Measurements from ENCODE around the gene ADCY5.

The ADCY5 gene

DNA sequence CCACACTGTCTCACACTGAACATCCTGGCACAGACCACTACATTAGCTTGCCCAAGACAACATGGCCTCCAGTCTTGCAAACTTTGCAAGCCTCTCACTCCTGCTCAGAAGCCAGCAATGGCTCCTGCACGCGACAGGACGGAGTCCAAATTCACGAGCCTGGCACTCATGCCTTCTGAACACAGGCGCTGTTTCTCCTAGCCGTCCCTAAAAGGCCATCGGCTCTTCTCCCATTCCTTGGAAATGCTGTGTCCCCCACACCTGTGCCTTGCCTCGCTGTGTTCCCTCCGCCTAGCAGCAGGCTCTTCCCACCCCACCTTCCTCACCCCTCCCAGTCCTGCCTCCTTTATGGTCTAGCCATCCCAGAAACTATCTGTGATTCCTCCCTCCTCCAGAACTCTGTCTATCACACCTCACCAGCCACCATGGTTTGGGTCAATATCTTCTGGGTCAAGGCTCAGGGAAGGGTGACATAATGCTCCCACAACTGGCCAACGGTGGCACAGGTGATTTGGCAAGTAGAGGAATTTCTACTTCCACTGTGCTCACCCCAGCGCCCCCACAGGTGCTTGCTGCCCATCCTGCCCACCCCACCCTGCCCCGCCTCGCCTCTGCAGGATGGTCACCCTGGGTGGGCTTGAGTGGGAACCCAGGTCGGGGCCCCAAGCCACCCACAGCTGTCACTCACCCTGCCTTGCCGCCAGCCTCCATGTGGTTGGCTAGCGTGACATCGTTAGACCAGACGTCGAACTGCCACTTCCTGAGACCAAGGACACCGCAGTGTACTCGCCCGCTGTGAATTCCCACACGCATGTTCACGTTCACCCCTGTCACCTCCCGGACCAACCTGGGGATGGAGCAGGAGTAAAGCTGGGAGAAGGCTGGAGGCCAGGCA is 120.7 kb downstream of the ADCY5 start (continued):
- TF ChIP-seq, protein P1, sequence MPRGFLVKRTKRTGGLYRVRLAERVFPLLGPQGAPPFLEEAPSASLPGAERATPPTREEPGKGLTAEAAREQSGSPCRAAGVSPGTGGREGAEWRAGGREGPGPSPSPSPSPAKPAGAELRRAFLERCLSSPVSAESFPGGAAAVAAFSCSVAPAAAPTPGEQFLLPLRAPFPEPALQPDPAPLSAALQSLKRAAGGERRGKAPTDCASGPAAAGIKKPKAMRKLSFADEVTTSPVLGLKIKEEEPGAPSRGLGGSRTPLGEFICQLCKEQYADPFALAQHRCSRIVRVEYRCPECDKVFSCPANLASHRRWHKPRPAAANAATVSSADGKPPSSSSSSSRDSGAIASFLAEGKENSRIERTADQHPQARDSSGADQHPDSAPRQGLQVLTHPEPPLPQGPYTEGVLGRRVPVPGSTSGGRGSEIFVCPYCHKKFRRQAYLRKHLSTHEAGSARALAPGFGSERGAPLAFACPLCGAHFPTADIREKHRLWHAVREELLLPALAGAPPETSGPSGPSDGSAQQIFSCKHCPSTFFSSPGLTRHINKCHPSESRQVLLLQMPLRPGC (tag by site-specific recombination; IDR thresholded peaks at IDR 0.05), result no peak
- TF ChIP-seq ZNF571 (tag by site-specific recombination; IDR thresholded peaks at IDR 0.05) (no peak), ZNF548 (tag by site-specific recombination; IDR thresholded peaks at IDR 0.05) (no peak), ZFHX2 (tag by site-specific recombination; conservative IDR thresholded peaks at IDR 0.05) (no peak)

DNA sequence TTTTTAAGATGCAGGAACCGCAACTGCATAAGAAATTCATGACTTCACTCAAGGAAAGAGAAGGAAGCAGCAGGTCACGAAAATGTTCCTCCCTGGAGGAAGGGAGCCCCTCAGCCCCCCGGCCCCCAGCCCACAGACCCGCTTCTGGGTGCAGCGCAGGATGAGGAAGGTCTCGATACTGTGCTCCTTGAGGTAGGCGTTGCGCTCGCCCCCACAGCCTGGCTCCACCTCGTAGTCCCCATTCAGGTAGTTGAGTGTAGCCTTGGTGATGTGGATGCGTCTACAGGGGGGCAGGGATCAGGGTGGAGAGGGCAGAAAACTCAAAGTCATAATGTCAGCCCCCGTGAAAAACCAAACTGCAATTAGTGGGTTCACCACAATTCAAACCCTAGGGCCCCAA is 121.4 kb downstream of the ADCY5 start:
- no peak for TF ChIP-seq ZNF555 (tag by site-specific recombination; conservative IDR thresholded peaks at IDR 0.05)
- no peak for TF ChIP-seq GLI2 (tag by site-specific recombination; IDR thresholded peaks at IDR 0.05; ENCODE audit: borderline replicate concordance, low read depth)
- TF ChIP-seq, protein P2, sequence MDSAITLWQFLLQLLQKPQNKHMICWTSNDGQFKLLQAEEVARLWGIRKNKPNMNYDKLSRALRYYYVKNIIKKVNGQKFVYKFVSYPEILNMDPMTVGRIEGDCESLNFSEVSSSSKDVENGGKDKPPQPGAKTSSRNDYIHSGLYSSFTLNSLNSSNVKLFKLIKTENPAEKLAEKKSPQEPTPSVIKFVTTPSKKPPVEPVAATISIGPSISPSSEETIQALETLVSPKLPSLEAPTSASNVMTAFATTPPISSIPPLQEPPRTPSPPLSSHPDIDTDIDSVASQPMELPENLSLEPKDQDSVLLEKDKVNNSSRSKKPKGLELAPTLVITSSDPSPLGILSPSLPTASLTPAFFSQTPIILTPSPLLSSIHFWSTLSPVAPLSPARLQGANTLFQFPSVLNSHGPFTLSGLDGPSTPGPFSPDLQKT (IDR thresholded peaks at IDR 0.05; ENCODE audit: borderline replicate concordance, low read depth, low read length), result no peak
- TF ChIP-seq, protein P3, sequence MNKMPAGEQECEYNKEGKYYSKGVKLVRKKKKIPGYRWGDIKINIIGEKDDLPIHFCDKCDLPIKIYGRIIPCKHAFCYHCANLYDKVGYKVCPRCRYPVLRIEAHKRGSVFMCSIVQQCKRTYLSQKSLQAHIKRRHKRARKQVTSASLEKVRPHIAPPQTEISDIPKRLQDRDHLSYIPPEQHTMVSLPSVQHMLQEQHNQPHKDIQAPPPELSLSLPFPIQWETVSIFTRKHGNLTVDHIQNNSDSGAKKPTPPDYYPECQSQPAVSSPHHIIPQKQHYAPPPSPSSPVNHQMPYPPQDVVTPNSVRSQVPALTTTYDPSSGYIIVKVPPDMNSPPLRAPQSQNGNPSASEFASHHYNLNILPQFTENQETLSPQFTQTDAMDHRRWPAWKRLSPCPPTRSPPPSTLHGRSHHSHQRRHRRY (tag by site-specific recombination; IDR thresholded peaks at IDR 0.05), result no peak
- no peak for TF ChIP-seq KLF1 (tag by site-specific recombination; IDR thresholded peaks at IDR 0.05)
- TF ChIP-seq, protein P4, sequence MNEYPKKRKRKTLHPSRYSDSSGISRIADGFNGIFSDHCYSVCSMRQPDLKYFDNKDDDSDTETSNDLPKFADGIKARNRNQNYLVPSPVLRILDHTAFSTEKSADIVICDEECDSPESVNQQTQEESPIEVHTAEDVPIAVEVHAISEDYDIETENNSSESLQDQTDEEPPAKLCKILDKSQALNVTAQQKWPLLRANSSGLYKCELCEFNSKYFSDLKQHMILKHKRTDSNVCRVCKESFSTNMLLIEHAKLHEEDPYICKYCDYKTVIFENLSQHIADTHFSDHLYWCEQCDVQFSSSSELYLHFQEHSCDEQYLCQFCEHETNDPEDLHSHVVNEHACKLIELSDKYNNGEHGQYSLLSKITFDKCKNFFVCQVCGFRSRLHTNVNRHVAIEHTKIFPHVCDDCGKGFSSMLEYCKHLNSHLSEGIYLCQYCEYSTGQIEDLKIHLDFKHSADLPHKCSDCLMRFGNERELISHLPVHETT (tag by site-specific recombination; IDR thresholded peaks at IDR 0.05), result no peak
- no peak for TF ChIP-seq HOXD13 (CRISPR knock-in tag; IDR thresholded peaks at IDR 0.05; ENCODE audit: borderline replicate concordance)
- TF ChIP-seq, protein P5, sequence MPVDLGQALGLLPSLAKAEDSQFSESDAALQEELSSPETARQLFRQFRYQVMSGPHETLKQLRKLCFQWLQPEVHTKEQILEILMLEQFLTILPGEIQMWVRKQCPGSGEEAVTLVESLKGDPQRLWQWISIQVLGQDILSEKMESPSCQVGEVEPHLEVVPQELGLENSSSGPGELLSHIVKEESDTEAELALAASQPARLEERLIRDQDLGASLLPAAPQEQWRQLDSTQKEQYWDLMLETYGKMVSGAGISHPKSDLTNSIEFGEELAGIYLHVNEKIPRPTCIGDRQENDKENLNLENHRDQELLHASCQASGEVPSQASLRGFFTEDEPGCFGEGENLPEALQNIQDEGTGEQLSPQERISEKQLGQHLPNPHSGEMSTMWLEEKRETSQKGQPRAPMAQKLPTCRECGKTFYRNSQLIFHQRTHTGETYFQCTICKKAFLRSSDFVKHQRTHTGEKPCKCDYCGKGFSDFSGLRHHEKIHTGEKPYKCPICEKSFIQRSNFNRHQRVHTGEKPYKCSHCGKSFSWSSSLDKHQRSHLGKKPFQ (tag by site-specific recombination; IDR thresholded peaks at IDR 0.05), result no peak
- TF ChIP-seq ZNF354C (tag by site-specific recombination; IDR thresholded peaks at IDR 0.05; ENCODE audit: borderline replicate concordance, low read depth), result no peak
- TF ChIP-seq ZNF677 (tag by site-specific recombination; IDR thresholded peaks at IDR 0.05), result no peak
- TF ChIP-seq ZNF785 (tag by site-specific recombination; IDR thresholded peaks at IDR 0.05), result no peak
- no peak for TF ChIP-seq MEIS1 (CRISPR knock-in tag; IDR thresholded peaks at IDR 0.05; ENCODE audit: borderline replicate concordance)
- TF ChIP-seq ZNF114 (tag by site-specific recombination; IDR thresholded peaks at IDR 0.05), result no peak
- TF ChIP-seq ZNF426 (tag by site-specific recombination; IDR thresholded peaks at IDR 0.05), result no peak
- TF ChIP-seq, protein P6, sequence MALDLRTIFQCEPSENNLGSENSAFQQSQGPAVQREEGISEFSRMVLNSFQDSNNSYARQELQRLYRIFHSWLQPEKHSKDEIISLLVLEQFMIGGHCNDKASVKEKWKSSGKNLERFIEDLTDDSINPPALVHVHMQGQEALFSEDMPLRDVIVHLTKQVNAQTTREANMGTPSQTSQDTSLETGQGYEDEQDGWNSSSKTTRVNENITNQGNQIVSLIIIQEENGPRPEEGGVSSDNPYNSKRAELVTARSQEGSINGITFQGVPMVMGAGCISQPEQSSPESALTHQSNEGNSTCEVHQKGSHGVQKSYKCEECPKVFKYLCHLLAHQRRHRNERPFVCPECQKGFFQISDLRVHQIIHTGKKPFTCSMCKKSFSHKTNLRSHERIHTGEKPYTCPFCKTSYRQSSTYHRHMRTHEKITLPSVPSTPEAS (tag by site-specific recombination; IDR thresholded peaks at IDR 0.05), result no peak
- TF ChIP-seq SP2 (tag by site-specific recombination; IDR thresholded peaks at IDR 0.05), result no peak
- TF ChIP-seq ZNF571 (tag by site-specific recombination; IDR thresholded peaks at IDR 0.05), result no peak
- TF ChIP-seq ZNF416 (tag by site-specific recombination; IDR thresholded peaks at IDR 0.05), result no peak
- TF ChIP-seq, protein P7, sequence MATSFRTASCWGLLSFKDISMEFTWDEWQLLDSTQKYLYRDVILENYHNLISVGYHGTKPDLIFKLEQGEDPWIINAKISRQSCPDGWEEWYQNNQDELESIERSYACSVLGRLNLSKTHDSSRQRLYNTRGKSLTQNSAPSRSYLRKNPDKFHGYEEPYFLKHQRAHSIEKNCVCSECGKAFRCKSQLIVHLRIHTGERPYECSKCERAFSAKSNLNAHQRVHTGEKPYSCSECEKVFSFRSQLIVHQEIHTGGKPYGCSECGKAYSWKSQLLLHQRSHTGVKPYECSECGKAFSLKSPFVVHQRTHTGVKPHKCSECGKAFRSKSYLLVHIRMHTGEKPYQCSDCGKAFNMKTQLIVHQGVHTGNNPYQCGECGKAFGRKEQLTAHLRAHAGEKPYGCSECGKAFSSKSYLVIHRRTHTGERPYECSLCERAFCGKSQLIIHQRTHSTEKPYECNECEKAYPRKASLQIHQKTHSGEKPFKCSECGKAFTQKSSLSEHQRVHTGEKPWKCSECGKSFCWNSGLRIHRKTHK (tag by site-specific recombination; IDR thresholded peaks at IDR 0.05), result no peak
- no peak for TF ChIP-seq ZNF350 (tag by site-specific recombination; IDR thresholded peaks at IDR 0.05)
- Histone ChIP-seq H3K4me1 (ENCODE audit: control insufficient read depth, insufficient read depth, low read length) (no peaks in the 10 kb centered on the region), H3K4me3 (ENCODE audit: low read depth, low read length) (no peak overlapping the region), H3K9me3 (ENCODE audit: control insufficient read depth, insufficient read depth, low read depth, low read length) (no peaks in the 10 kb centered on the region), H3K36me3 (ENCODE audit: control insufficient read depth in 2 of 2, insufficient read depth in 1 of 2, low read length in 2 of 2) (no peaks in the 10 kb centered on the region), H3K27ac (ENCODE audit: extremely low read depth, low read depth, low read length) (no peak overlapping the region)
- ChIA-PET CTCF (interaction anchor here (0.5 to 7.3 kb wide), 2 partner anchors 163 to 916 kb away, joined by 3 to 65 read pairs; no protein-coding TSS in a partner anchor), POLR2A (no interaction called here)
